Measurements from ENCODE around the gene NVL.

Gene NVL

DNA sequence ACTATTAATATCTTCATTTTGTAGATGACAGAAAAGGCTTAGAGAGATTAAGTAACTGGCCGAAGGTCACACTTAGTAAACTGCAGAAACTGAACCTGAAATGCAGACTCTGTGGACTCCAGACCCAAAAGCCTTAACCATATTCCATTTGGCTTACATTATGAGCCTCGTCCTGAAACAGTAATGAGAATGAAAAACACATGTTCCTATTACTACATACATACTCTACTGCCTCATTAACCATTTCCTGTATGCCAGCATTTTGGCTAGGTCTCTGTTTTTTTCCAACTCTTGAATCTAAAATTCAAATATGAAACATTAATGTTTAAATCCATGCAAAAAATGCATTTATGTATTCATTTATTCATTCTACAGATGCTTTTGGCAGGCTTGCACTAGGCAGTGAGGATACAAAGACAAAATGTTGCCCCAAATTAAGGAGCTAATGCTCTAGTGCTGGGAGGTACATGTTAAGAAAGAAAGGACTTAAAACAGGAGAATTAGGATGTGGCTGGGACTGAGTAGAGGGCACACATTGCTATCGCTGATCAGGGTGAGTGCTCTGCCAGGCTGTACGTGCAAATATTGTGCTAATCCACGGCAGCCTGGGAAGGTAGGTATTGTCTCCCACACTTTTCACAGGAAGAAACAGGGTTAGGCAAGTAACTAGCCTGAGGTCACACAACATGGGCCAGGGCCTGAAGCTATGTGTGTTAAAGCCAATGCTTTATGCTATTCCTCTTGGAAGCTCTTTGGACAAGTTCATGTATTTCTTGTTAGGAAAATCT lies 133.0 kb downstream of the NVL start:
- no peak for DNase-seq (ENCODE audit: low spot score)

DNA sequence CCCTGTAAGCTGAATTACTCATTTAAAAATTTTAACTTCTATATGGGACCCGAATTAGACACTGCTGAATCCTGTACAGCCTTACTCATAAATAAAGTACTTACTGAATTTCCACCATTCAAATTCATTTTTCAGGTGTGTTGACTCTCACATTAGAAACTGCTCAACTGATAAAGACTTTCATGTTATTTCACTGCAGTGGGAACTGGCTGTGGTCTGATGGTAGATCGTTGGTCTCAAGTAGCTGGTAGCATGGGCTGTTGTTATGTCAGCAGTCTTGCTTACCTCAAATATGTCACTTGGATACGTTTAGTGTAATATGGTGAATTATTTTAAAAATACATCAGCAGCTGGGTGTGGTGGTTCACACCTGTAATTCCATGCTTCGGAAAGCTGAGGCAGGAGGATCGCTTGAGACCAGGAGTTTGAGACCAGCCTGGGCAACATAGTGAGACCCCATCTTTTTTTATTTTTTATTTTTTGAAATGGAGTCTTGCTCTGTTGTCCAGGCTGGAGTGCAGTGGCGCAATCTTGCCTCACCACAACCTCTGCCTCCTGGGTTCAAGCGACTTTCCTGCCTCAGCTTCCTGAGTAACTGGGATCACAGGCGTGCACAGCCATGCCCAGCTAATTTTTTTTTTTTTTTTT lies 136.5 kb downstream of the NVL start:
- no peak for DNase-seq (ENCODE audit: low spot score)

DNA sequence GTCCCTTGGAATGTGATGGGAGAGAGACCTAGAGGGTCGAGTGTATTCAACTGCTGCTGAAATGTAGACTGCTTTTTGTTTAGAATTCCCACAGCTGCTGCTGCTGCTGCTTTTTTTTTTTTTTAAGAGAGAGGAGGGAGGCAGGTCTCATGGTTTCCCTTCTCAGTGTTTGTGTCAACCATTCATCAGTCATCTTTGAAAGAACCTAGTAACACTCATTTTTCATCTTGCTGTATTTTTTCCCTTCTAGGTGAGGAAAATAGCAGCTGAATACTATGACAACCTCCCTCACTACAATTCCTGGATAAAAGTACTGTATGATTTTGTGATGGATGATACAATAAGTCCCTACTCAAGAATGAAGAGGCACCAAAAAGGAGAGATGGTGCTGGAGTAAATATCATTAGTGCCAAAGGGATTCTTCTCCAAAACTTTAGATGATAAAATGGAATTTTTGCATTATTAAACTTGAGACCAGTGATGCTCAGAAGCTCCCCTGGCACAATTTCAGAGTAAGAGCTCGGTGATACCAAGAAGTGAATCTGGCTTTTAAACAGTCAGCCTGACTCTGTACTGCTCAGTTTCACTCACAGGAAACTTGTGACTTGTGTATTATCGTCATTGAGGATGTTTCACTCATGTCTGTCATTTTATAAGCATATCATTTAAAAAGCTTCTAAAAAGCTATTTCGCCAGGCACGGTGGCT lies 137.7 kb downstream of the NVL start:
- no peak for DNase-seq (ENCODE audit: low spot score)

DNA sequence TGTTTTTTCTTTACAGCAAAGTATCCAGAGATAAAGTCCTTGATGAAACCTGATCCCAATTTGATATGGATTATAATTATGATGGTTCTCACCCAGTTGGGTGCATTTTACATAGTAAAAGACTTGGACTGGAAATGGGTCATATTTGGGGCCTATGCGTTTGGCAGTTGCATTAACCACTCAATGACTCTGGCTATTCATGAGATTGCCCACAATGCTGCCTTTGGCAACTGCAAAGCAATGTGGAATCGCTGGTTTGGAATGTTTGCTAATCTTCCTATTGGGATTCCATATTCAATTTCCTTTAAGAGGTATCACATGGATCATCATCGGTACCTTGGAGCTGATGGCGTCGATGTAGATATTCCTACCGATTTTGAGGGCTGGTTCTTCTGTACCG lies 140.4 kb downstream of the NVL start:
- no peak for DNase-seq (ENCODE audit: low spot score)

DNA sequence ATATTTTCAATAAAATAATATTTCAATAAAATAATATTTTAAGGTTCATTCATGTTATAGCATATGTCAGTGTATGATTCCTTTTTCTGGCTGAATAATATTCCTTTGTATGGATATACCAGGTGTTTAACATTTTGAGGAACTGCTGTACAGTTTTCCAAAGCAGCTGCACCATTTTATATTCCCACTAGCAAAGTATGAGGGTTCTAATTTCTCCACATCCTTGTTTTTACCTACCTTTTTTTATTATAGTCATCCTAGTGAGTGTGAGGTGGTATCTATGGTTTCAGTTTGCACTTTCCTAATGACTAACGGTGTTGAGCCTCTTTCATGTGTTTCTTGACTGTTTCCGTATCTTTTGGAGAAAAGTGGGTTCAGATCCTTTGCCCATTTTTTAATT lies 141.7 kb downstream of the NVL start:
- no peak for DNase-seq (ENCODE audit: low spot score)

DNA sequence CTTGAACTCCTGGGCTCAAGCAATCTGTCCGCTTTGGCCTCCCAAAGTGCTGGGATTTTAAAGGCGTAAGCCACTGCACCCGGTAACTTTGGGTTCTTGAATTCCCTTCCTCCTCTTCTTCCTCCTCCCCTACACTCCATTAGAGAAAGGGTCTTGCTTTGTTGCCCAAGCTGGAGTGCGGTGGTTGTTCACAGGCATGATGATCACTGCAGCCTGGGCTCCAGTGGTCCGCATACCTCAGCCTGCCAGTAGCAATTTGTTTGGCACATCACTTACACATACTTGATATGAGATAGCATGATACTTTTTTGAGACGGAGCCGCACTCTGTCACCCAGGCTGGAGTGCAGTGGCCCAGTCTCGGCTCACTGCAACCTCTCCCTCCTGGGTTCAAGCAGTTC lies 144.8 kb downstream of the NVL start:
- no peak for DNase-seq (ENCODE audit: low spot score)

DNA sequence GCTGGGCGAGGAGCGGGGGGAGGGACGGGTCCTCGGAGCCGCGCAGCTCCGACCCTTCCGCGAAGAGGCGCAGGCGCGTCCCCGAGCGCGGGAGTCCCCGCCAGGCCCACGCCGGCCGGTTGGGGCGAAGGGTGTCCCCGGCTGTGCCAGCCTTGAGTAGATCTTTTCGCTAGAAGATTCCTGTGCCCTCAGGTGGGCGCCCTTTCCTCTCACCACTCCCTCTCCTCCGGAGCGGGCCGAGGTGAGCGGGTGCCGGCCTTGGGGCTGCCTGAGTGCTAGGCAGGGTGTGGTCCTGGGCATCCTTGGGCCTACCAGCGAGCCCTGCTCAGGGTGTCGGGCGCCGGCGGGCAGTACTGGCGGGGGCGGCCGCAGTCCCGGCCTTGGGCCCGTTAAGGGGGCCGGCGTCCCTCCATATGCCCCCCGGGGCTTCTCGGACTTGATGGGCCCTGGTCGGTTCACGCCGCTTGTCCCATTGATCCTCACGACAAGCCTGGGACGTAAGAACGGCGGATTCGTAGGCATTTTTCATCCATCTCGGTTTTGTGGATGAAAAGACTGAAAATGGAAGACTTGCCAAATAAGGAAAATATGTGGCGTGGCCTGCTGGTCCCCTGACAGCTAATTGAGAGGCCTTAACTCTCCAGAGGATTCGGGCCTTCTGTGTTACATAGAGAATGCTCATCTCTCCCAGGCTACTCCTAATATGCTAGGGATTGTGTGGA lies 146.2 kb downstream of the NVL start:
- peak; percentile 38 for DNase-seq (ENCODE audit: low spot score)

DNA sequence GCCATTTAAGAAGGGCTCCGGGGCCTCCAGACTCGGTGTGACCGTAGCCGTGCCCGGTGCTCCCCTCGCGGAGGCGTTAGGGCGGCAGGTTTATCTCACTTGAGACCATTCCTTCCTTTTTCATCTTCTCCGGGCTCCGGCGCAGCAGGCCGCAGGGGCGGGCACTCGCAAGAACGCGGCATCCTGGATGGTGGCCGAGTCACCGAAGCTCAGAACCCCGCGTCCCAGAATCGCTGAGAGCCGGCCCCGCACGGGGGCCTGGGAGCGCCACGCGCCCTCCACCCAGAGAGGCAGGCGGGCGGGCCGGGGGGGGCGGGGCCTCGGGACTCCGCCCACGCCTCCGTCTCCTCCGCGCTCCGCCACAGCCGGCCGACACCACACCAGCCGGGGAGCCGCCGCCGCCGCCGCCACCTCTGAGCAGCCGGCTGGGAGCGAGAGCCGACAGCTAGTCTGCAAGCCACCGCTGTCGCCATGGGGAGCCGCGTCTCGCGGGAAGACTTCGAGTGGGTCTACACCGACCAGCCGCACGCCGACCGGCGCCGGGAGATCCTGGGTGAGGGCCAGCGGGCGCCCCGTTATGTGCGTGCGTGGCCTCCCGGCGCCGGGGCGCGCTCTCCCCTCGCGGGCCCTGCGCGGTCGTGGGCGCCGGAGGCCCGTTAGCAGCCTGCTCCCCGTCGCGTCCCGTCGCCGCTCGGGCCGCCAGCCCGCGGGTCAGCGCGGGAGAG lies 146.9 kb downstream of the NVL start, which contains the start of gene DEGS1:
DEGS1 (plus strand) TSS at position 375 of the 725 bp plus-strand sequence; CDS start at position 472, 97 bp downstream.
- peak; percentile 60 for DNase-seq (ENCODE audit: low spot score)

DNA sequence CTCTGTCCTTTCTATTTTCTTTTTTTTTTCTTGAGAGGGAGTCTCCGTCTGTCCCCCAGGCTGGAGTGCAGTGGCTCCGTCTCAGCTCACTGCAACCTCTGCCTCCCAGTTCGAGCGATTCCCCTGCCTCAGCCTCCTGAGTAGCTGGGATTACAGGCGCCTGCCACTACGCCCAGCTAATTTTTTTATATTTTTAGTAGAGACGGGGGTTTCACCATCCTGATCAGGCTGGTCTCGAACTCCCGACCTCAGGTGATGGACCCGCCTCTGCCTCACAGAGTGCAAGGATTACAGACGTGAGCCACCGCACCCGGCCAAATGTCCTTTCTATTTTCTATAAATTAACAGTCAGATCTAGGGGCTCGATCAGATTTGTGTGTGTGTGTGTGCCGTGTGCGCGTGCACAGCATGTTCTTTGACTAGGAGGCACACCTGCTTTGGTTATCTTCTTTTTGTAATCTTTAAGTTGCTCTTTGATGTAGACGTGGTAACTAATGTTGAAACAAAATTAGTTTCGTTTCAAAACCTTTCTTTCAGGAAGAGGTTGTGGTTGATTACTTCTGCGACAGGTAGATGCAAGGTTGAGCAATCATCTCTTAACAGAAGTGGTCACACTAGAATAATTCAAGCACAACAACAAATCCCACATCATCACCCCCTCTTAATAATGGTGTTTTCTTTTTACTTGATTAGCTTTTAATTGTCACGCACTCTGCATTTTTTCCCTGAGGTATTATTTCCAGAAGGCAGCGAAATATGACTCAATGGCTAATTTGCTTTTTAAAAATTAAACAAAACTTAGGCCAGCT lies 147.7 kb downstream of the NVL start:
- no peak for DNase-seq (ENCODE audit: low spot score)

DNA sequence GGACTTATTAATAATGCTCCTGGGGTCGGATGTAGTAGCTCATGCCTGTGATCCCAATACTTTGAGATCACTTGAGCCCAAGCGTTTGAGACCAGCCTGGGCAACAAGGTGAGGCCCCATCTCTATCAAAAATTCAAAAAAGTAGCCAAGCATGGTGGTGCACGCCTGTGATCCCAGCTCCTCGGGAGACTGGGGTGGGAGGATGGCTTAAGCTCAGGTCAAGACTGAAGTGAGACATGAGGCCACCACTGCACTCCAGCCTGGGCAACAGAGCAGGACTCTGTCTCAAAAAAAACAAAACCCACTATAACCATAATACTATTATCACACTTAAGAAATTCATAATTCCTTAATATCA lies 148.5 kb downstream of the NVL start:
- DNase-seq (ENCODE audit: low spot score): no peak

DNA sequence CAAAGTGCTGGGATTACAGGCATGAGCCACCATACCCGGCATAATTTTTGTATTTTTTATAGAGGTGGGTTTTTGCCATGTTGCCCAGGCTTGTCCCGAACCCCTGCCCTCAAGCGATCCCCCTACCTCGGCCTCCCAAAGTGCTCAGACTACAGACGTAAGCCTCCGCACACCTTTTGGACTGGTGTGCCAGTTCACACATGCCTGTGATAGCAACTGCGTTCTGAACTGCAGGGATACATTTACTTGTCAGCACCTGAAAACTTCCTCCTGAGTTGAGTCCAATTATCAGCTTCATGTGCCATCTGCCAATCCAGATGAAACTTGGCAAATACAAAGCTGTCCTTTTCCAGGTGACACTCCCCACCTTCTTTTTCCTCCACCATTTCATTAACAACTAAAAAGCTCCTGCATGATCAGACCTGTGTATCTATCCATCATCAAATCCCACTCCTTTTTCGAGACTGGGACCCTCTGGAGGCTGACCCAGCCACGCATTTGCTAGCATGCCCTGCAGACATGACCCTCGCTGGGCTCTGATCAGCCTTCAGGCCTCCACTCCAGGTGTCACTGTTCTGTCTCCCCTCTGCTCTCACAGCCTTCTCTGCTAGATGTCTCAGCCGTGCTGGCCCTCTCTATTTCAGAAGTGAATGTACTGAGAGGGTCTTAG lies 149.1 kb downstream of the NVL start:
- no peak for DNase-seq (ENCODE audit: low spot score)

DNA sequence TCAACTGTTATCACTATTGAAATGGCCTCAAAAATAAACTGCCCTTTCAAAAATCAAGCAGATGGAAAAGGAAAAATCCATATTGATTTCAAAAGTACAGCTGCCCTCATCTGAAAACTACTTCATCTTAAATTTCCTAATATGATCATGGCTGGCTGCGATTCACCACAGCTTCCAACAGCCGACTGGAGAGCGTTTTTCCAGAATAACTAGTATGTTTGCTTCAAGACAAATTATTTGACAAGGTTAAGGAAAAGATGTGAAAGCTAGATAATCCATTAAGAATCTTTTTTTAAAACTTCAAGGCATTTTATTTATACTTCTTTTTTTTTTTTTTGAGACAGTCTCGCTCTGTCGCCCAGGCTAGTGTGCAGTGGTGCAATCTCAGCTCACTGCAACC lies 151.1 kb downstream of the NVL start:
- no peak for DNase-seq (ENCODE audit: low spot score)

DNA sequence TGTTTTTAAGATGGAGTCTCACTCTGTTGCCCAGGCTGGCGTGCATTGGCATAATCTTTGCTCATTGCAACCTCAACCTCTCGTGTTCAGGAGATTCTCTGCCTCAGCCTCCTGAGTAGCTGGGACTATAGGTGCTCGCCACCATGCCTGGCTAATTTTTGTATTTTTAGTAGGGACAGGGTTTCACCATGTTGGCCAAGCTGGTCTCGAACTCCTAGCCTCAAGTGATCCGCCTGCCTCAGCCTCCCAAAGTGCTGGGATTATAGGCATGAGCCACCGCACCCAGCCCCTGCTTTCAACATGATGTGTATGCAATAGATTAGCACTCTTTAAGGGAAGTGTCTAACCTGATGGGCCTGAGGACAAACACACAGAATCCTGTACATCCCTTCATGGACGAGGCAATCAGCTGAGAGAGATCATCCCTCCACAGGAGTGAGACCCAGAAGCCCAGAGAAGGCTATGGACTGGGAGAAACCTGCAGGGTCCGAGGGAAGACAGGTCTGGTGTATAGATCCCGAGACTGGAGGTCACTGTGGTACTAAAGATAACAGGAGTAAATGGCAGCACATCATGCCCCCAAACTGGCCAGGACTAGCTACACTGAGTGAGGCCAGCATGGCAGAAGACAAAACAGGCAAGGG lies 152.5 kb downstream of the NVL start:
- no peak for DNase-seq (ENCODE audit: low spot score)

Measured in kidney capillary endothelial cell (primary cell).